GM23248 (cell line): ENCODE measurements around the gene MAGEA11.

ENCODE experiments used
- EZH2 ChIP-seq: fragments of 200-600 bp; sonication (generic); IDR thresholded peaks from 2 replicates; pipeline ENCODE4 v1.6.1; 2018; ENCODE audit warnings: antibody characterized with exemption, mild to moderate bottlenecking; ENCODE audit not compliant: insufficient read depth, poor library complexity, severe bottlenecking
- EZH2phosphoT487 ChIP-seq: fragments of 200-600 bp; sonication (generic); IDR thresholded peaks from 2 replicates; pipeline ENCODE4 v1.6.1; 2018; ENCODE audit warnings: antibody characterized with exemption, moderate library complexity, mild to moderate bottlenecking, low read depth; ENCODE audit not compliant: insufficient read depth

GRCh38 chrX:149758068-149758714, 46.3 kb downstream of the MAGEA11 start:
- no peak for TF ChIP-seq EZH2phosphoT487
- TF ChIP-seq EZH2, result no peak
